ENCODE measurements around the gene EIF4A3.

DNA sequence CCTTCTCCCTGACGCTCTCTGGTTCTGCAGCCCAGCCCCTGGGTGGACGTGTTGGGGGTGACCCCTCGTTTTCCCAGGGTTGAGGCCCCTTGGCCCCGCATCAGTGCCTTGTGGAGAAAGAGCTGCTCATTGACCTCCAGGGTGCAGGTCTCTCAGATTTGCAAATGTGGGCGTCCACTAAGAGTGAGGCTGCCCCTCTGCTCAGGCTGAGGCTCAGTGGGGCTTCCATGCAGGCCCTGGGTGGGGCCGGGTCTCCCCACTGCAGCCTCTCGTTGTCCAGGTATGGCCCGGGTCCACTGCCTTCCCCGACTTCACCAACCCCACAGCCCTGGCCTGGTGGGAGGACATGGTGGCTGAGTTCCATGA is 36.5 kb downstream of the EIF4A3 start:
- TF ChIP-seq EZH2 (IDR thresholded peaks at IDR 0.05; ENCODE audit: borderline replicate concordance, low read depth, low read length, severe bottlenecking) (no peak), CTCF (IDR thresholded peaks at IDR 0.05; ENCODE audit: borderline replicate concordance, extremely low read depth, low read length, poor library complexity, severe bottlenecking) (no peak)

Data from DND-41 (cell line).